ENCODE results near the gene TUBB3. TPM values are rescaled to one million over a fixed set of nuclear protein-coding genes. Genes with fewer than 3 reads are reported as not detected.

Gene TUBB3
- total RNA-seq, 1 experiment from 2014 or later = 209 TPM

- POLR2A ChIA-PET = no interaction called here
- CTCF ChIA-PET = no interaction called here
These were observed 11.0 kb upstream of the TUBB3 start for GRCh38 chr16:89912143-89912542.

GRCh38 chr16:89912627-89913026, 10.5 kb upstream of the TUBB3 start:
- no peak for TF ChIP-seq ZNF281 (CRISPR knock-in tag; IDR thresholded peaks at IDR 0.05)
- TF ChIP-seq NR2C2 (CRISPR knock-in tag; IDR thresholded peaks at IDR 0.05) = no peak
- no peak for TF ChIP-seq ZNF317 (CRISPR knock-in tag; IDR thresholded peaks at IDR 0.05; ENCODE audit: borderline replicate concordance, low read depth)
- no peak for TF ChIP-seq MAX (CRISPR knock-in tag; IDR thresholded peaks at IDR 0.05)
- TF ChIP-seq MXD4 (CRISPR knock-in tag; IDR thresholded peaks at IDR 0.05; ENCODE audit: borderline replicate concordance) = no peak
- no peak for TF ChIP-seq ZNF512 (CRISPR knock-in tag; IDR thresholded peaks at IDR 0.05; ENCODE audit: borderline replicate concordance)
- no peak for TF ChIP-seq SMAD4 (CRISPR knock-in tag; IDR thresholded peaks at IDR 0.05)
- TF ChIP-seq PRDM15 (CRISPR knock-in tag; IDR thresholded peaks at IDR 0.05) = no peak
- TF ChIP-seq FOXP1 (CRISPR knock-in tag; IDR thresholded peaks at IDR 0.05; ENCODE audit: borderline replicate concordance) = no peak

More at GRCh38 chr16:89912143-89912542, 11.0 kb upstream of the TUBB3 start:
- DNase-seq (ENCODE audit: low spot score) (no peak), ATAC-seq (no peak)
- Mint-ChIP-seq H3K4me3 (no peak overlapping the region), H3K9me3 (no peaks in the 10 kb centered on the region), H3K27ac (no peak overlapping the region), H3K36me3 (peaks cover 9% of the 10 kb centered on the region), H3K4me1 (no peaks in the 10 kb centered on the region), H3K27me3 (ENCODE audit: low read depth) (no peaks in the 10 kb centered on the region; the same call in 1 of the 2 replicates)
- TF ChIP-seq HMGA2 (CRISPR knock-in tag; IDR thresholded peaks at IDR 0.05) = no peak
- TF ChIP-seq ETV6 (CRISPR knock-in tag; IDR thresholded peaks at IDR 0.05) = no peak

More at GRCh38 chr16:89912627-89913026, 10.5 kb upstream of the TUBB3 start:
- POLR2A ChIA-PET = interaction anchor here (1.1 kb wide), 1 partner anchor 12 kb away, joined by 3 read pairs; no protein-coding TSS in a partner anchor
- no peaks in the 10 kb centered on the region for H3K4me1 Mint-ChIP-seq
- DNase-seq (ENCODE audit: low spot score) = no peak
- H3K36me3 Mint-ChIP-seq = peaks cover 9% of the 10 kb centered on the region
- H3K27me3 Mint-ChIP-seq (ENCODE audit: low read depth) = no peaks in the 10 kb centered on the region; the same call in 1 of the 2 replicates
- H3K4me3 Mint-ChIP-seq = no peak overlapping the region
- ATAC-seq = no peak
- CTCF ChIA-PET = interaction anchor here (0.6 kb wide), 1 partner anchor 48 kb away, joined by 3 read pairs; no protein-coding TSS in a partner anchor
- no peaks in the 10 kb centered on the region for H3K9me3 Mint-ChIP-seq
- H3K27ac Mint-ChIP-seq = no peak overlapping the region

Measured in WTC11 (cell line).